Ishikawa (cell line): Measurements from ENCODE around the gene FBXO21.

ENCODE experiments used
- CEBPB ChIP-seq: IDR thresholded peaks from 2 replicates; pipeline ENCODE4 v1.6.1; 2012
- CREB1 ChIP-seq: IDR thresholded peaks from 2 replicates; pipeline ENCODE4 v1.6.1; 2012; ENCODE audit warnings: low read depth
- EGR1 ChIP-seq: IDR thresholded peaks from 2 replicates; pipeline ENCODE4 v1.6.1; 2012
- EP300 ChIP-seq: IDR thresholded peaks from 2 replicates; pipeline ENCODE4 v1.6.1; 2012; ENCODE audit warnings: borderline replicate concordance
- FOXM1 ChIP-seq: IDR thresholded peaks from 2 replicates; pipeline ENCODE4 v1.6.1; 2012; ENCODE audit warnings: low read depth, borderline replicate concordance
- NFIC ChIP-seq: IDR thresholded peaks from 2 replicates; pipeline ENCODE4 v1.6.1; 2012
- RAD21 ChIP-seq: IDR thresholded peaks from 2 replicates; pipeline ENCODE4 v1.6.1; 2012; ENCODE audit warnings: low read depth
- REST ChIP-seq: IDR thresholded peaks from 2 replicates; pipeline ENCODE4 v1.6.1; 2012; ENCODE audit warnings: low read depth, mild to moderate bottlenecking
- TAF1 ChIP-seq: IDR thresholded peaks from 2 replicates; pipeline ENCODE4 v1.6.1; 2012; ENCODE audit warnings: low read depth, mild to moderate bottlenecking
- TCF12 ChIP-seq: IDR thresholded peaks from 2 replicates; pipeline ENCODE4 v1.6.1; 2012; ENCODE audit warnings: low read depth
- TEAD4 ChIP-seq: IDR thresholded peaks from 2 replicates; pipeline ENCODE4 v1.6.1; 2012
- YY1 ChIP-seq: IDR thresholded peaks from 2 replicates; pipeline ENCODE4 v1.6.1; 2012; ENCODE audit warnings: low read depth
- ZBTB7A ChIP-seq: IDR thresholded peaks from 2 replicates; pipeline ENCODE4 v1.6.1; 2012; ENCODE audit warnings: low read depth
- TF ChIP-seq, protein P1 (sequence below): IDR thresholded peaks from 2 replicates; pipeline ENCODE4 v1.6.1; 2012

GRCh38 chr12:117234441-117234840 lies 44.2 kb upstream of the FBXO21 start:
- TF ChIP-seq RAD21 (no peak), TEAD4 (no peak), TAF1 (no peak), EGR1 (no peak), EP300 (no peak), CEBPB (no peak), REST (no peak), CREB1 (no peak), YY1 (no peak), FOXM1 (no peak), NFIC (no peak), ZBTB7A (no peak), TCF12 (no peak)
- TF ChIP-seq, protein P1, sequence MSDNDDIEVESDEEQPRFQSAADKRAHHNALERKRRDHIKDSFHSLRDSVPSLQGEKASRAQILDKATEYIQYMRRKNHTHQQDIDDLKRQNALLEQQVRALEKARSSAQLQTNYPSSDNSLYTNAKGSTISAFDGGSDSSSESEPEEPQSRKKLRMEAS, result no peak
